Activated naive CD4-positive, alpha-beta T cell treated with anti-CD3 and anti-CD28 coated beads, Interleukin-2, amount 10 ng/mL, durations not matched to agents 7 days and 5 days (primary cell): Measurements from ENCODE around the gene PTPMT1.
"Not testable (repeated sequence)": the region's sequence is repeated elsewhere in the genome, so short reads cannot be mapped to it uniquely, and the experiment has no call there.

Experiments used
- CTCF ChIA-PET: fragments of 350-600 bp; sonication (Branson Sonifier 250); formaldehyde crosslinking; loops from one replicate; lab custom pipeline; 2021; ENCODE audit warnings: antibody characterized with exemption; lab: Charles Lee
- DNase-seq: peaks from one replicate; pipeline ENCODE4 v3.0.0-alpha.2; 2020
- H3K27ac Mint-ChIP-seq: one replicate; pipeline ENCODE4 v1.8.0; 2021; ENCODE audit warnings: mild to moderate bottlenecking, moderate library complexity, mixed read lengths
- H3K27me3 Mint-ChIP-seq: one replicate; pipeline ENCODE4 v1.8.0; 2021; ENCODE audit warnings: mild to moderate bottlenecking, mixed read lengths
- H3K36me3 Mint-ChIP-seq: one replicate; pipeline ENCODE4 v1.8.0; 2021; ENCODE audit warnings: mixed read lengths
- H3K4me1 Mint-ChIP-seq: one replicate; pipeline ENCODE4 v1.8.0; 2021; ENCODE audit warnings: mixed read lengths
- H3K4me3 Mint-ChIP-seq: one replicate; pipeline ENCODE4 v1.8.0; 2021; ENCODE audit warnings: mild to moderate bottlenecking, moderate library complexity, mixed read lengths
- H3K9me3 Mint-ChIP-seq: one replicate; pipeline ENCODE4 v1.8.0; 2021; ENCODE audit warnings: mixed read lengths

The PTPMT1 gene

DNA sequence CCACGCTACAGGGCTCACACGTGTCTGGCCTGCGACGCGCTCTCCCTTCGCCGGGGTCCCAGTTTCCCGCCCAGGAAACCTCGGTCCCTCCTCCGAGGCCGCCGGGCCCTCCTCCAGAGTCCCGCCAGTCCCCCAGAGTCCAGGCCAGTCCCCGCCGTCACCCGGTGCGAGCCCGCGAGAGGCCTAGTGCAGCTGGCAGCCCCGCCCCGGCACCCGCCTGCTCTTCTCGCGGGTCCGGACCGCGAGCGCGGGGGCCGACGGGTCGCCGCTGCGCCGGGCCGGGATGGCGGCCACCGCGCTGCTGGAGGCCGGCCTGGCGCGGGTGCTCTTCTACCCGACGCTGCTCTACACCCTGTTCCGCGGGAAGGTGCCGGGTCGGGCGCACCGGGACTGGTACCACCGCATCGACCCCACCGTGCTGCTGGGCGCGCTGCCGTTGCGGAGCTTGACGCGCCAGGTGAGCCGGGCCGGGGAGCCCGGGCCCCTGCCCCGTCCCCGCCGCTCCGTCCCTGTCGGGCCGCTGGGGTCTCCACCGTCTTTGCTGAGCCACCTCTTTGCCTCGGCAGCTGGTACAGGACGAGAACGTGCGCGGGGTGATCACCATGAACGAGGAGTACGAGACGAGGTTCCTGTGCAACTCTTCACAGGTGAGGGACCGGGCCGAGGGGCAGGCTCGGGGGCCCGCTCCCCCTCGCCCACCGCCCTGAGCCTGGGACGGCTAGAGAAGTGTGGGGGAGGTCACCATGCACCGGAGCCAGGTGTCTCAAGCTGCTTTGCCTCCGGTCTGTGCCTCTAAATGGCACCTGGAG, at the start of gene PTPMT1:
Gene PTPMT1, plus strand, starts transcription at position 260 of the 809 bp plus-strand sequence. Its CDS starts 24 bp downstream, at position 284.
- CTCF ChIA-PET, result interaction anchor here (0.7 to 2.0 kb wide), 3 partner anchors 12 to 87 kb away, joined by 3 to 8 read pairs (median 3); partner anchors contain the start of gene CELF1
- no peaks in the 10 kb centered on the region for H3K27me3 Mint-ChIP-seq
- H3K9me3 Mint-ChIP-seq, result no peaks in the 10 kb centered on the region
- peak within 1 kb of the TSS; percentile 76 for H3K4me3 Mint-ChIP-seq
- H3K4me1 Mint-ChIP-seq, result peaks cover 31% of the 10 kb centered on the region
- peaks cover 17% of the 10 kb centered on the region for H3K36me3 Mint-ChIP-seq
- DNase-seq, result peak; percentile 80
- peak within 1 kb of the TSS; percentile 82 for H3K27ac Mint-ChIP-seq

GRCh38 chr11:47516155-47516554, 49.2 kb upstream of the PTPMT1 start:
- no peak overlapping the region for H3K27ac Mint-ChIP-seq
- H3K36me3 Mint-ChIP-seq, result peaks cover 15% of the 10 kb centered on the region
- DNase-seq, result no peak
- no peak overlapping the region for H3K4me3 Mint-ChIP-seq
- H3K9me3 Mint-ChIP-seq, result no peaks in the 10 kb centered on the region
- H3K27me3 Mint-ChIP-seq, result no peaks in the 10 kb centered on the region
- CTCF ChIA-PET, result no interaction called here
- H3K4me1 Mint-ChIP-seq, result peaks cover 66% of the 10 kb centered on the region

GRCh38 chr11:47516984-47517853, 48.2 kb upstream of the PTPMT1 start:
- CTCF ChIA-PET, result no interaction called here
- no peak overlapping the region for H3K4me3 Mint-ChIP-seq
- no peak for DNase-seq
- no peaks in the 10 kb centered on the region for H3K27me3 Mint-ChIP-seq
- H3K36me3 Mint-ChIP-seq, result peaks cover 15% of the 10 kb centered on the region
- H3K9me3 Mint-ChIP-seq, result no peaks in the 10 kb centered on the region
- H3K27ac Mint-ChIP-seq, result no peak overlapping the region
- H3K4me1 Mint-ChIP-seq, result peaks cover 61% of the 10 kb centered on the region

DNA sequence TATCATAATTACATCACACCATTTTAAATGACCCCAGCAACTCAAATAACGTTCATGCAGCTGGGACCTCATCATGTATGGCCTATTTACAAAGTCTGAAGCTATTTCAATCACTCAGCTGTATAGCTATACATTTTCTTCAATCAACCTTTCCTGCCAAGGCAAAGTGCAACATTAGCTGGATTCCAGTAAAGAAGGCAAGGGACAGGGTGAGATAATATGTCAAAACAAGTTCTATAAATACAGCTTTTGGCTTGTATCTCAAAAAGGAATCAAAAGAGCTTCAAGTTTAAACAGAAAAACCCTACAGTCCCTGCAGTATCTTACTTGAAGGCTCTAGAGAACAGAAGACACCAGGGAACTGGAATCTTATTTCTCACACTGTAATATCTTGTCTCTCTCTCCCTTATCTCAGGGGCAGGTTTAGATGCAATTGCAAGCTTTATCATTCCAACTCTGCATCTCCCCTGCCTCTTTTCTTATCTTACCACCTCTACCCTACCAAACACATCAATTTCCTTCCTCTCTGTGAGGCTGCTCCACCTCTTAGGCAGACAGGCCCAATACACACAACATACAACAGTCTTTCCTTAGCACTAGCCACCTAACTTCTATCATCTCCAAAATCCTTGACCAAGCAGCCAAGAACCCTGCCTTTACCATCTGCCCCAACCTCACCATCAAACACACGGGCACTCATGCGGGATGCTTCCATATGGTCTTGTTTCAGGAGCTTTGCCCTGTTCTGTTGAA, 47.0 kb upstream of the PTPMT1 start:
- DNase-seq, result no peak
- peaks cover 15% of the 10 kb centered on the region for H3K36me3 Mint-ChIP-seq
- no peak overlapping the region for H3K4me3 Mint-ChIP-seq
- no peaks in the 10 kb centered on the region for H3K9me3 Mint-ChIP-seq
- no peaks in the 10 kb centered on the region for H3K27me3 Mint-ChIP-seq
- H3K27ac Mint-ChIP-seq, result peak overlapping the region; percentile 55
- CTCF ChIA-PET, result interaction anchor here (0.6 to 1.2 kb wide), 2 partner anchors 33 to 48 kb away, joined by 3 read pairs; no protein-coding TSS in a partner anchor
- H3K4me1 Mint-ChIP-seq, result peaks cover 59% of the 10 kb centered on the region

- Mint-ChIP-seq H3K9me3 (no peaks in the 10 kb centered on the region), H3K27me3 (no peaks in the 10 kb centered on the region), H3K36me3 (peaks cover 14% of the 10 kb centered on the region), H3K4me3 (no peak overlapping the region), H3K27ac (peak overlapping the region; percentile 84), H3K4me1 (peaks cover 52% of the 10 kb centered on the region)
- peak; percentile 39 for DNase-seq
- CTCF ChIA-PET, result no interaction called here
These were observed 41.7 kb upstream of the PTPMT1 start for GRCh38 chr11:47523490-47524225.

DNA sequence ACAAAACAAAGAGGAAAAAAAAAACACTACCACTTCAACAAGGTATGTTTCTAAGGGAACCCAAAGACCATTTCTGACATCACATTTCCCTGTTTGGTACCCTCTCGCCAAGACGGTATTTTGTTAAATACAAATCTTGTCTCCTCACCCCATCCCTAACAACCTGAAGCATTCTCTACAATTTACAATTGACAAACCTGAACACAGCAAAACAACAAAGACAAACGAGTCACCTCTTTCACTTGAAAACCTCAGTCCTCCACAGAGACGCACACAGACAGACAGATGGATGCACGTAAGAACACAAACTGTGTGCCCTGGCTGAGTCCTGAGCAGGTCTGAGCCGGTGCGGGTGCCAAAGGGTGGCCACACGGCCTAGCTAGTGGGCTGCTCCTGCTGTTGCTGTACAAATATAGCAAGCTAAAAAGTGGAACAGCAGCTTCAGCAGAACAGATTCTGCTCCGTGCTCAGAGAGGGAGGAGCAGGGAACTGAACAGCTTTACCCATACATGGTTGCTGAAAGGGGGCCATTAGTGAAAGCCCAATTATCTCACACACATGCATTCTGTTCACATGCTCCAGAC, 41.0 kb upstream of the PTPMT1 start:
- H3K4me1 Mint-ChIP-seq, result peaks cover 46% of the 10 kb centered on the region
- H3K4me3 Mint-ChIP-seq, result peak overlapping the region; percentile 9
- CTCF ChIA-PET, result interaction anchor here (1.0 kb wide), 1 partner anchor 20 kb away, joined by 4 read pairs; no protein-coding TSS in a partner anchor
- peak overlapping the region; percentile 84 for H3K27ac Mint-ChIP-seq
- no peaks in the 10 kb centered on the region for H3K9me3 Mint-ChIP-seq
- DNase-seq, result peak; percentile 25
- no peaks in the 10 kb centered on the region for H3K27me3 Mint-ChIP-seq
- H3K36me3 Mint-ChIP-seq, result peaks cover 14% of the 10 kb centered on the region

DNA sequence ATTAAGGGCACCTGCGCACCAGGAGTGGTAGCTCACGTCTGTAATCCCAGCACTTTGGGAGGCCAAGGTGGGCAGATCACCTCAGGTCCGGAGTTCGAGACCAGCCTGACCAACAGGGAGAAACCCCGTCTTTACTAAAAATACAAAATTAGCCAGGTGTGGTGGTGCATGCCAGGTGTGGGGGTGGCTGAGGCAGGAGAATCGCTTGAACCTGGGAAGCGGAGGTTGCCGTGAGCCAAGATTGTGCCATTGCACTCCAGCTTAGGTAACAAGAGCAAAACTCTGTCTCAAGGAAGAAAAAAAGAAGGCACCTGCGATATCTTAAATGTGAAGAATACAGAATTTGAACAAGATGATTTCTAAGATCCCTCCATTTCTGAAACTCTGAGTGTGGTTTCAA, 39.4 kb upstream of the PTPMT1 start:
- DNase-seq, H3K27ac Mint-ChIP-seq, H3K36me3 Mint-ChIP-seq, H3K4me3 Mint-ChIP-seq, H3K27me3 Mint-ChIP-seq, H3K9me3 Mint-ChIP-seq: not testable (repeated sequence)
- CTCF ChIA-PET, result interaction anchor here (1.2 kb wide), 1 partner anchor 26 kb away, joined by 3 read pairs; no protein-coding TSS in a partner anchor
- peaks cover 41% of the 10 kb centered on the region for H3K4me1 Mint-ChIP-seq

- Mint-ChIP-seq H3K27me3 (no peaks in the 10 kb centered on the region), H3K36me3 (peaks cover 9% of the 10 kb centered on the region), H3K4me1 (peaks cover 36% of the 10 kb centered on the region), H3K4me3 (no peak overlapping the region), H3K27ac (no peak overlapping the region), H3K9me3 (no peaks in the 10 kb centered on the region)
- no peak for DNase-seq
- CTCF ChIA-PET, result interaction anchor here (1.2 kb wide), 1 partner anchor 25 kb away, joined by 3 read pairs; no protein-coding TSS in a partner anchor
These were observed 38.2 kb upstream of the PTPMT1 start for GRCh38 chr11:47527186-47527585.

DNA sequence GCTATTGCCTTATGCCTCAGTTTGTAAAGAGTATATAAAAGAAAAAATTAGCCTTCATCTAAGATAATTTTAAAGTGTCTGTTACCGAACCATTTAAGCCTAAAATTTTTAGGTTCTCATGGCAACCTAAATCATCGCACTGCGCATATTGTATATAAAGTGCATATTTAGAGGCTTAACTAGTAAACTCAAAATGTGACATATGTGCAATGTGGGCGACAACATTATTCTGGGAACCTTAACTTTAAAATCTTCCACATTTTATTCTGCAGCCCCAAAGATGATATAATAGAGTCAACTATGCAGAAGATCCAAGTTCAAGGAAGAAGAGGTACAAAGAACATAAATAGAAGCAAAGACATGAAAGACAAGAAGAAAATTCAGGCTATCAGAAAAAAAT, 35.4 kb upstream of the PTPMT1 start:
- Mint-ChIP-seq H3K4me3 (no peak overlapping the region), H3K27me3 (no peaks in the 10 kb centered on the region), H3K36me3 (peaks cover 11% of the 10 kb centered on the region), H3K27ac (no peak overlapping the region), H3K4me1 (peaks cover 17% of the 10 kb centered on the region), H3K9me3 (no peaks in the 10 kb centered on the region)
- no peak for DNase-seq
- CTCF ChIA-PET, result no interaction called here

DNA sequence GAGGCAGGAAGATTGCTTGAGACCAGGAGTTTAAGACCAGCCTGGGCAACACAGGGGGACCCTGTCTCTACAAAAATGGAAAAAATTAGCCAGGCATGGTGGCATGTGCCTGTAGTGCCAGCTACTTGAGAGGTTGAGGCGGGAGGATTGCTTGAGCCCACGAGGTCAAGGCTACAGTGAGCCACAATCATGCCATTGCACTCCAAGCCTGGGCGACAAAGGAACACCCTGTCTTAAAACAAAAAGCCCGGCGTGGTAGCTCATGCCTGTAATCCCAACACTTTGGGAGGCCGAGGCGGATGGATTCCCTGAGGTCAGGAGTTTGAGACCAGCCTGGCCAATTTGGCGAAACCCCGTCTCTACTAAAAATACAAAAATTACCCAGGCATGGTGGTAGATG, 34.7 kb upstream of the PTPMT1 start:
- peaks cover 13% of the 10 kb centered on the region for H3K4me1 Mint-ChIP-seq
- not testable (repeated sequence) for H3K36me3 Mint-ChIP-seq, H3K9me3 Mint-ChIP-seq, H3K4me3 Mint-ChIP-seq, H3K27ac Mint-ChIP-seq, DNase-seq, H3K27me3 Mint-ChIP-seq
- CTCF ChIA-PET, result interaction anchor here (1.1 kb wide), 1 partner anchor 21 kb away, joined by 3 read pairs; no protein-coding TSS in a partner anchor

- no peaks in the 10 kb centered on the region for H3K9me3 Mint-ChIP-seq
- H3K27ac Mint-ChIP-seq, result no peak overlapping the region
- no peak overlapping the region for H3K4me3 Mint-ChIP-seq
- peaks cover 6% of the 10 kb centered on the region for H3K36me3 Mint-ChIP-seq
- H3K27me3 Mint-ChIP-seq, result no peaks in the 10 kb centered on the region
- no peak for DNase-seq
- CTCF ChIA-PET, result interaction anchor here (0.7 to 1.1 kb wide), 2 partner anchors 20 to 27 kb away, joined by 3 read pairs; no protein-coding TSS in a partner anchor
- peaks cover 9% of the 10 kb centered on the region for H3K4me1 Mint-ChIP-seq
These were observed 33.7 kb upstream of the PTPMT1 start for GRCh38 chr11:47531666-47532065.

GRCh38 chr11:47532597-47533213, 32.7 kb upstream of the PTPMT1 start:
- CTCF ChIA-PET, result no interaction called here
- Mint-ChIP-seq H3K36me3 (peaks cover 7% of the 10 kb centered on the region), H3K27ac (no peak overlapping the region), H3K9me3 (no peaks in the 10 kb centered on the region), H3K4me1 (peaks cover 9% of the 10 kb centered on the region), H3K27me3 (no peaks in the 10 kb centered on the region), H3K4me3 (no peak overlapping the region)
- DNase-seq, result no peak
